ENCODE measurements around the gene CHAC2.

The CHAC2 gene

DNA sequence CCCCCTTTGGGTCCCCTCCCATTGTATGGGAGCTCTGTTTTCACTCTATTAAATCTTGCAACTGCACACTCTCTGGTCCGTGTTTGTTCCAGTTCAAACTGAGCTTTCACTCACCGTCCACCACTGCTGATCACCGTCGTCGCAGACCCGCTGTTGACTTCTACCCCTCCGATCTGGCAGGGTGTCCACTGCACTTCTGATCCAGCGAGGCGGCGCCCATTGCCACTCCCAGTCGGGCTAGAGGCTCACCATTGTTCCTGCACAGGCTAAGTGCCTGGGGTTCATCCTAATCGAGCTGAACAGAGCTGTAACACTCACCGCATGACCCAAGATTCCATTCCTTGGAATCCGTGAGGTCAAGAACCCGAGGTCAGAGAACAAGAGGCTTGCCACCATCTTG, 11.0 kb upstream of the CHAC2 start:
- TF ChIP-seq, protein P1, sequence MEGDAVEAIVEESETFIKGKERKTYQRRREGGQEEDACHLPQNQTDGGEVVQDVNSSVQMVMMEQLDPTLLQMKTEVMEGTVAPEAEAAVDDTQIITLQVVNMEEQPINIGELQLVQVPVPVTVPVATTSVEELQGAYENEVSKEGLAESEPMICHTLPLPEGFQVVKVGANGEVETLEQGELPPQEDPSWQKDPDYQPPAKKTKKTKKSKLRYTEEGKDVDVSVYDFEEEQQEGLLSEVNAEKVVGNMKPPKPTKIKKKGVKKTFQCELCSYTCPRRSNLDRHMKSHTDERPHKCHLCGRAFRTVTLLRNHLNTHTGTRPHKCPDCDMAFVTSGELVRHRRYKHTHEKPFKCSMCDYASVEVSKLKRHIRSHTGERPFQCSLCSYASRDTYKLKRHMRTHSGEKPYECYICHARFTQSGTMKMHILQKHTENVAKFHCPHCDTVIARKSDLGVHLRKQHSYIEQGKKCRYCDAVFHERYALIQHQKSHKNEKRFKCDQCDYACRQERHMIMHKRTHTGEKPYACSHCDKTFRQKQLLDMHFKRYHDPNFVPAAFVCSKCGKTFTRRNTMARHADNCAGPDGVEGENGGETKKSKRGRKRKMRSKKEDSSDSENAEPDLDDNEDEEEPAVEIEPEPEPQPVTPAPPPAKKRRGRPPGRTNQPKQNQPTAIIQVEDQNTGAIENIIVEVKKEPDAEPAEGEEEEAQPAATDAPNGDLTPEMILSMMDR (IDR thresholded peaks at IDR 0.05): no peak

DNA sequence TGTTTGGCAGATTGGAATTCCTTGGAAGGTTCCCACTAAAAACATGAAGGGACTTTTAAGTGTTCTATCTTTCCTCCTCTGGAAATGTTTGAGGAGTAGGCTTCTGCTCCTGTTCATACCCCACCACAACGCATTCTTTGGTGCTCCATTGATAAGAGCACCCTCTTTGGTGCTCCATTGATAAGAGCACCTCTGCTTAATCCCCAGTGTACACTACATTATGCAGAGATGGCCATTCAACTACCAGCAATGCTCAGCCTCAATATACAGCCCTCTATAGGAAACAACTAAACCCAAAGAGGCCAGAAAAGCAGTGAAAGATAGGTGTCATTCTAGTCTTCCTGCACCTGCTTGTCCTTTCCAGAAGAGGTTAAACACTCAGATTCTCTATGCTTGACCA, 1.8 kb upstream of the CHAC2 start:
- TF ChIP-seq, protein P1 (IDR thresholded peaks at IDR 0.05): no peak

DNA sequence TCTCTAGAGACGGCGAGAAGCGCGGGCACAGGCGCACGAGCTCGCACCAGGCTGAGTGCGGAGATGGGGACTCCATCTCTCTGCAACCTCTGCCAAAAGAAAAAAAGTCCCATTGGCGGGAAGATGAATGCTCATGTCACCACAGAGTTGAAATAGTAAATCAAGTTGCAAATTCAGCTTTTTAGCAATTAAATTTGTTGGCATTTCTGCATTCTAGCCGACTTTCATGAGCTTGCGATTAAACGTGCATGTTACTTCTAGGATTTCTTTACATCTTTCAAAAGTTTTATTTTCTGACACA, 588 bp downstream of the CHAC2 start:
- TF ChIP-seq, protein P1 (IDR thresholded peaks at IDR 0.05): no peak

DNA sequence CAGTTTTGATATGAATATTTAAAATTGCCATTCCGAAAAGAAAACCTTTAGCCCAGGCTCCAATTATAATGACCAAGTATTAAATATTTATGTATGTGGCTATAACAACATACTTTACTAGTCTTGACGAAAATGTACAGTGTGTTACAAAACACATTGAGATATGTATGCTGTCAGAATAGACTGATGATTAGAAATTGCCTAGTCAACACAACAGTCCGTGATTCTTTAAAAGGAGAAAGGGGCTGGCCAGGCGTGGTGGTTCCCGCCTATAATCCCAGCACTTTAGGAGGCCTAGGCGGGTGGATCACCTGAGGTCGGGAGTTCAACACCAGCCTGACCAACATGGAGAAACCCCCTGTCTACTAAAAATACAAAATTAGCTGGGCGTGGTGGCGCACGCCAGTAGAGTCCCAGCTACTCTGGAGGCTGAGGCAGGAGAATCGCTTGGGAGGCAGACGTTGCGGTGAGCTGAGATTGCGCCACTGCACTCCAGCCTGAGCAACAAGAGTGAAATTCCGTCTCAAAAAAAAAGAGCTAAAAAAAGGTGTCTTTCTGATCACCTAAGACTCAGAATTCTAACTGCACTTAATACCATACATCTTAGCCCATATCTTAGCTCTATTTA, 1.8 kb downstream of the CHAC2 start:
- TF ChIP-seq, protein P1 (IDR thresholded peaks at IDR 0.05): no peak

DNA sequence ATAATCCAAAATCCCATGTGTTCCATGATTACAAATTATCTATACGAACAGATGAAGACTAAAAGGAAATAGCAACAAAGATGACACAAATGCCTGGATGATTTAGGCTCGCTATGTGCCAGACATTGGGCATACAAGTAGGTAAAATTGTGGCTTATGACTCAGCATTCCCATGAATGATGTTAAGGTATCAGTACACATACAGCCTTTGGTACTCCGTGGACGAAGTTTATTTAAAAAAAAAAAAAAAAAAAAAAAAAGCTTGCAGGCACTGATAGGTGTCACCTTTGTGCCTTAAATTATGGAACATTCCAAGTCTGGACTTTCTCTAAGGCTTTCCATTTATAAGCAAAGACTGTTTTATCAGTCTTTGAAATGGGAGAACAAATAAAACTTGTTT, 2.7 kb downstream of the CHAC2 start:
- TF ChIP-seq, protein P1 (IDR thresholded peaks at IDR 0.05): no peak

DNA sequence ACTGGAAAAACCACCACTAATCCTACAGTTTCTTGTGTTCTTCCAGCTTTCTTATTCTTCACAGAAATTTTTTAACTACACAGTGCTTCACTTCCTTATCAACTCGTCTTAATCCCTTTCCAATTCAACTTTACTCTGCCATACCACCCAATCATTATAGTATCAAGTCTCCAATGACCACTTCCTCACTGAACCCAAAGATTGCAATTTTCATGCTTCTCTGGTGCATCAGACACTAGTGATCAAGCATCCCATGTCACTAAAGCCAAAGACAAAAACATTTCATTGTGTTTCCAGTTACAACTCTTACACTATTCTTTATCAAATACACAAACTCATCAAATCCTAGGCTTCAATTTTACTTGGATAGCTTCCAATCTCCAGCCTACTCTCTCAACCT, 9.5 kb downstream of the CHAC2 start:
- TF ChIP-seq, protein P1 (IDR thresholded peaks at IDR 0.05): no peak

DNA sequence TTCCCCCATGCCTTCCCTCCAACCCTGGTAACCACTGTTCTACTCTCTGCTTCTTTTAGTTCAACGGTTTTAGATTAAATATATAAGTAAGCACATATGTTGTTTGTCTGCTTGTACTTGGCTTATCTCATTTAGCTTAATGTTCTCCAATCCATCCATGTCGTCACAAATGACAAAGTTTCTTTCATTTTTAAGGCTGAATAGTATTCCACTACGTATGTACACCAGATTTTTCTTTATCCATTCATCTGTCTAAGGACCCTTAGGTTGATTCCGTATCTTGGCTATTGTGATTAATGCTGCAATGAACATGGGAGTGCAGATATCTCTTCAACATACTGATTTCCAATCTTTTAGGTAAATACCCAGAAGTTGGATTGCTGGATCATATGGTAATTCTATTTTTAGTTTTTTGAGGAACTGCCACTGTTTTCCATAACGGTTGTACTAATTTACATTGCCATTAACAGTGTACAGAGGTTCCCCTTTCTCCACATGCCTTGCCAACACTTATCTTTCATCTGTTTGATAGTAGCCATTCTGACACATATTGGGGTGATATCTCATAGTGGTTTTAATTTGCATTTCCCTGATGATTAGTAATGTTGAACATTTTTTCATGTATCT, 11.0 kb downstream of the CHAC2 start:
- TF ChIP-seq, protein P1 (IDR thresholded peaks at IDR 0.05): no peak

DNA sequence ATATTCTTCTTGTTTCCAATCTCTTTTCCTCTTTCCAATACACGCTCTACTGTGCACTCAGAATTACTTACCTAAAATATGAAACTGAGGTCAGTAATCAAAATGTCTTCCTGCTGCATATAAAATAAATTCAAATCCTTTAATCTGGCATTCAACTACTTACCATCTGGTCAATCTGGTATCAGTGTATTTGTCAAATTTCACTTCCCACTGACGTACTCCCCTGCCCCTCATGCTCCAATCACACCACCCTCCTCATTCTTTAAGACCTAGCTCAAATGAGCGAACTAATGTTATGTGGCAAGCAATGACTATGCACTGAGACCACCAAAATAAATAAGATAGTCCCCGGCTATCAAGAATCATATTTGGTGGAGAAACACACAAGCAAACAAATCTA, 12.5 kb downstream of the CHAC2 start:
- TF ChIP-seq, protein P1 (IDR thresholded peaks at IDR 0.05): no peak
